GM12878 (cell line): ENCODE data around the gene VGLL4. TPM values are rescaled to one million over a fixed set of nuclear protein-coding genes. Genes with fewer than 3 reads are reported as not detected.

Experiments
- ATAC-seq: fragments of 200-7000 bp; cut with Tn5 transposase; 3 replicates; pipeline ENCODE4 v1.9.1; 2020; ENCODE audit warnings: mild to moderate bottlenecking, moderate library complexity
- BruUV-seq: library from RNA; stranded (reverse); fragments of 400-500 nt; replicated peaks from 2 replicates; lab custom pipeline; 2021; lab: Mats Ljungman, UMichigan
- CTCF ChIA-PET: fragments of 300-600 bp; sonication (Branson Sonifier 250); formaldehyde crosslinking; extraction: SDS; loops from one replicate; lab custom pipeline; 2021; ENCODE audit warnings: inconsistent platforms; lab: Yijun Ruan, JAX
- POLR2A ChIA-PET: fragments of 350-600 bp; formaldehyde crosslinking; extraction: SDS; loops from one replicate; lab custom pipeline; 2021; ENCODE audit warnings: inconsistent platforms; lab: Charles Lee
- RAD21 ChIA-PET: fragments of 300-600 bp; sonication (Branson Sonifier 250); formaldehyde crosslinking; loops from one replicate; lab custom pipeline; 2023; ENCODE audit warnings: antibody characterized with exemption; ENCODE audit not compliant: unreplicated experiment; lab: Charles Lee
- SMC1A ChIA-PET: fragments of 300-600 bp; sonication (Branson Sonifier 250); formaldehyde crosslinking; loops from one replicate; lab custom pipeline; 2023; ENCODE audit not compliant: unreplicated experiment, uncharacterized antibody; lab: Charles Lee
- DNase-seq: peaks from one replicate; pipeline ENCODE4 v3.0.0-alpha.2; 2011; ENCODE audit warnings: low read depth, low spot score
- FAIRE-seq: peaks from 3 replicates; lab custom pipeline; 2011; peaks lifted over from hg19 to GRCh38; lab: Jason Lieb, UNC
- H2AFZ ChIP-seq: 2 replicates; pipeline ENCODE4 v1.6.0; 2011; ENCODE audit warnings: low read depth, low read length, control low read depth; ENCODE audit not compliant: control insufficient read depth
- H3K27ac ChIP-seq: 2 replicates; pipeline ENCODE4 v1.5.1; 2011; ENCODE audit warnings: control low read depth; ENCODE audit not compliant: control insufficient read depth, insufficient read depth
- H3K27me3 ChIP-seq, 2 experiments: replicated peaks in 1 of 2; 2 replicates each; pipeline versions ENCODE4 v1.6.0 to v1.6.1; 2011; ENCODE audit warnings: low read length in 1 of 2; ENCODE audit not compliant: control insufficient read depth in 2 of 2, insufficient read depth in 2 of 2
- H3K36me3 ChIP-seq, 2 experiments: 2 replicates each; pipeline ENCODE4 v1.5.1; 2011; ENCODE audit warnings: low read length in 1 of 2; ENCODE audit not compliant: control insufficient read depth in 2 of 2, insufficient read depth in 2 of 2
- H3K4me1 ChIP-seq: 2 replicates; pipeline ENCODE4 v1.6.1; 2011; ENCODE audit warnings: mild to moderate bottlenecking, low read length, moderate library complexity, mixed read lengths; ENCODE audit not compliant: control insufficient read depth, insufficient read depth
- H3K4me2 ChIP-seq: 2 replicates; pipeline ENCODE4 v1.6.0; 2011; ENCODE audit warnings: control low read depth; ENCODE audit not compliant: control insufficient read depth, insufficient read depth
- H3K4me3 ChIP-seq: fragments of 200-600 bp; sonication (generic); 2 replicates; pipeline ENCODE4 v1.5.1; 2016
- H3K79me2 ChIP-seq: 2 replicates; pipeline ENCODE4 v1.6.0; 2011; ENCODE audit warnings: low read length; ENCODE audit not compliant: control insufficient read depth, insufficient read depth
- H3K9ac ChIP-seq: 2 replicates; pipeline ENCODE4 v1.8.0; 2011; ENCODE audit warnings: low read length, control low read depth, mixed read lengths; ENCODE audit not compliant: control insufficient read depth, insufficient read depth
- H3K9me3 ChIP-seq: replicated peaks from 3 replicates; pipeline ENCODE4 v1.5.1; 2011; ENCODE audit warnings: mild to moderate bottlenecking, low read length; ENCODE audit not compliant: control insufficient read depth, insufficient read depth
- H4K20me1 ChIP-seq: 2 replicates; pipeline ENCODE4 v1.6.0; 2011; ENCODE audit not compliant: control insufficient read depth, insufficient read depth
- CREB1 ChIP-seq: IDR thresholded peaks from 2 replicates; pipeline ENCODE4 v1.6.1; 2012; ENCODE audit warnings: low read depth, mild to moderate bottlenecking, inconsistent platforms
- EZH2 ChIP-seq: IDR thresholded peaks from 2 replicates; pipeline ENCODE4 v1.6.1; 2012; ENCODE audit warnings: low read depth, mild to moderate bottlenecking, control low read depth, inconsistent platforms, low read length, borderline replicate concordance; ENCODE audit not compliant: control insufficient read depth
- GATAD2B ChIP-seq: fragments of 450-650 bp; conservative IDR thresholded peaks from 2 replicates; pipeline ENCODE4 v1.6.1; 2017; ENCODE audit warnings: low read depth, mild to moderate bottlenecking, moderate library complexity
- HCFC1 ChIP-seq: fragments of 150-350 bp; IDR thresholded peaks from 2 replicates; pipeline ENCODE4 v1.6.1; 2014; ENCODE audit warnings: low read length
- KAT2A ChIP-seq: conservative IDR thresholded peaks from 2 replicates; pipeline ENCODE4 v1.6.1; 2011; ENCODE audit warnings: low read depth, low read length; ENCODE audit not compliant: control insufficient read depth
- MEF2A ChIP-seq: IDR thresholded peaks from 2 replicates; pipeline ENCODE4 v1.6.1; 2011; ENCODE audit warnings: low read depth, mild to moderate bottlenecking, low read length, moderate library complexity; ENCODE audit not compliant: insufficient read depth
- MYC ChIP-seq: IDR thresholded peaks from 2 replicates; pipeline ENCODE4 v1.6.1; 2011; ENCODE audit warnings: mild to moderate bottlenecking, low read length, moderate library complexity, inconsistent platforms; ENCODE audit not compliant: insufficient read depth, insufficient replicate concordance, insufficient read length, severe bottlenecking
- NFYA ChIP-seq: IDR thresholded peaks from 2 replicates; pipeline ENCODE4 v1.6.1; 2011; ENCODE audit warnings: low read depth, mild to moderate bottlenecking, low read length, improper control_type of control experiment, borderline replicate concordance
- NR2C1 ChIP-seq: fragments of 450-650 bp; IDR thresholded peaks from 2 replicates; pipeline ENCODE4 v1.6.1; 2017; ENCODE audit warnings: antibody characterized with exemption, mild to moderate bottlenecking, moderate library complexity
- NR2F1 ChIP-seq: fragments of 450-650 bp; conservative IDR thresholded peaks from 2 replicates; pipeline ENCODE4 v1.6.1; 2017; ENCODE audit warnings: mild to moderate bottlenecking
- PML ChIP-seq: IDR thresholded peaks from 2 replicates; pipeline ENCODE4 v1.6.1; 2012; ENCODE audit warnings: low read length, inconsistent platforms
- RCOR1 ChIP-seq: conservative IDR thresholded peaks from 2 replicates; pipeline ENCODE4 v1.6.1; 2012; ENCODE audit warnings: low read depth, low read length, improper control_type of control experiment
- SMC3 ChIP-seq: IDR thresholded peaks from 2 replicates; pipeline ENCODE4 v1.6.1; 2011; ENCODE audit warnings: low read length, improper control_type of control experiment, borderline replicate concordance
- SP1 ChIP-seq: IDR thresholded peaks from one replicate; pipeline ENCODE4 v1.6.1; 2011; ENCODE audit warnings: low read depth, low read length
- ZNF622 ChIP-seq: fragments of 450-650 bp; IDR thresholded peaks from 2 replicates; pipeline ENCODE4 v1.6.1; 2017; ENCODE audit warnings: mild to moderate bottlenecking, inconsistent platforms
- WGBS: methylation state at CpG from one replicate; pipeline ENCODE4 v1.1.6; 2016; ENCODE audit warnings: low lambda C conversion rate; ENCODE audit not compliant: insufficient replicate concordance, insufficient coverage; ENCODE audit errors: missing lambda C conversion rate; 5-methylcytosine and 5-hydroxymethylcytosine counted together
- in situ Hi-C: fragments of 300-500 bp; cut with MboI; formaldehyde crosslinking; loops from 9 replicates; pipeline ENCODE4 v1.14.3; 2018; ENCODE audit warnings: mixed read lengths
- intact Hi-C: fragments of 100-400 bp; cut with micrococcal nuclease; formaldehyde crosslinking; loops from one replicate; pipeline ENCODE4 v1.14.2; 2022; ENCODE audit not compliant: unreplicated experiment
- polyA plus RNA-seq, 11 experiments: library from polyadenylated mRNA; depleted of rRNA in 4 of 11; unstranded in 6 of 11; stranded (reverse) in 5 of 11; fragments of >200 nt; fragmentation: Nextera tagmentation in 4 of 11; fragmentation: Illumina TruSeq in 1 of 11; extraction: Ambion mirVana in 4 of 11; extraction: Trizol in 1 of 11; gene quantifications; 1 replicate in 1 of 11; 2 replicates in 10 of 11; pipeline versions ENCODE4 v1.2.1 to v1.2.3, GENCODE V29; 2011 to 2016; ENCODE audit warnings: inconsistent platforms in 2 of 11, missing spikeins in 2 of 11, low read depth in 1 of 11
- total RNA-seq, 4 experiments: library from RNA; depleted of rRNA in 3 of 4; stranded (reverse); fragments of >200 nt in 3 of 4; fragmentation: Illumina TruSeq in 1 of 4; extraction: Trizol in 1 of 4; gene quantifications; 2 replicates each; pipeline versions ENCODE4 v1.2.1 to v1.2.3, GENCODE V29; 2013 to 2021
- TF ChIP-seq, protein P1 (sequence below): IDR thresholded peaks from 2 replicates; pipeline ENCODE4 v1.6.1; 2012; ENCODE audit warnings: low read depth, low read length, improper control_type of control experiment
- TF ChIP-seq, protein P2 (sequence below): IDR thresholded peaks from 2 replicates; pipeline ENCODE4 v1.6.1; 2011; ENCODE audit warnings: low read depth, mild to moderate bottlenecking, low read length, moderate library complexity, borderline replicate concordance; ENCODE audit errors: extremely low read depth
- TF ChIP-seq, protein P3 (sequence below): IDR thresholded peaks from 2 replicates; pipeline ENCODE4 v1.6.1; 2011; ENCODE audit warnings: mild to moderate bottlenecking, low read depth, low read length, moderate library complexity; ENCODE audit not compliant: insufficient replicate concordance
- TF ChIP-seq, protein P4 (sequence below): IDR thresholded peaks from 2 replicates; pipeline ENCODE4 v1.6.1; 2011; ENCODE audit warnings: low read depth, low read length, improper control_type of control experiment, borderline replicate concordance

VGLL4 gene
- total and polyA plus RNA-seq, 10 of the 15 experiments (the other 5 are each of a cell fraction or from before 2014, with no cell fraction given) = 0.44 to 38.1 (median 16.1) TPM

DNA sequence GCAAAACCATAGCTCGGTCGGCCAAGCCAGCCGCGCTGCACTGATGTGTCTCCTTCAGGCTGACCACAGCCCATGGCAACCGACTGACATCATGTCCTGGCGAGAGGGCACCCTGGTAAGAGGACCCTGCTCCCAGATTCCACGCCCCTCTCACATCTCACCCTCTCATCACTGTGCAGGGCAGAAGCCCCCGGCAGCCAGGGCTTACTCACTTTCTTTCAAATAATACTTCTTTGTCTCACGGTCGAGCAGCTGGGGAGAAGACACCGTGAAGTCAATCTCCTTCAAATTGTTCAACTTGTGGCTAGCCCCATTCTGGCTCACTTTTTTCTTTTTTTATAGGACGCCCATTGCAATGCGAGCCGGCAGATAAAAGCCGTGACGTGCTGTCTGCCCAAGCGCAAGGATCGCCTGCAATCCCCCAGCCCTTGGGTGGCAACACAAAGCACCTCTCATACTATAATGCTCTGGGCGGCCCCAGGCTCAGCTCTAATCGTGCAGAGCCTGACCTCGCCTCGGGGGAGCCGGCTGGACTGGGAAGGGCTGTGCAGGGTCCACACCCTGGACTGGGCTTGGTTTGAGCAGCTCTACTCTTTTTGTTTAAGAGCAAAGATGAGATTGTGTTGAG is 33.6 kb downstream of the VGLL4 start (continued):
- no peak for TF ChIP-seq RCOR1
- TF ChIP-seq PML = no peak
- TF ChIP-seq MYC = no peak
- no peak for TF ChIP-seq MEF2A
- TF ChIP-seq, protein P1, sequence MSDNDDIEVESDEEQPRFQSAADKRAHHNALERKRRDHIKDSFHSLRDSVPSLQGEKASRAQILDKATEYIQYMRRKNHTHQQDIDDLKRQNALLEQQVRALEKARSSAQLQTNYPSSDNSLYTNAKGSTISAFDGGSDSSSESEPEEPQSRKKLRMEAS = no peak
- no peak for TF ChIP-seq NFYA

DNA sequence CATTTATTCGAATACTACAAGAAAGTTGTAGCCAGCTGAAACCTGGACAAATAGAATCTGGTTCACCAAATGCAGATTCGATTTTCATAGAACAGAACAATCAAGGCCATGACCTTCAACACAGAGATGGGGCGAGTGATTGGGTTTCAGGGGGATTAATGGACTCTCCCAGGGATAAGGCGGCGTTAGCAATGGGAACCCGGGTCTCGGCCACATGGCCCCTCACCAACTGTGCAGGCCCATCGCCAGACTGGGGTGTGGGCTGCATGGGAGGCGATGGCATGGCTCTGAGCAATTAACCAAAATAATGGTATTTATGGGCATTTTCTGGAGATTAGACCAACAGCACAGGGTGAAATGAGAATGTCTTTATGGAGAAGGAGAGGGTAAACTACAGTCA is 34.2 kb downstream of the VGLL4 start:
- ChIA-PET RAD21 (no interaction called here), POLR2A (no interaction called here), CTCF (interaction anchor here (2.1 kb wide), 1 partner anchor 29 kb away, joined by 5 read pairs; no protein-coding TSS in a partner anchor), SMC1A (no interaction called here)
- H3K79me2 ChIP-seq = peaks cover 71% of the 10 kb centered on the region
- intact Hi-C loops = no loop called here
- no peak overlapping the region for H3K4me3 ChIP-seq
- H3K27me3 ChIP-seq = no peaks in the 10 kb centered on the region
- WGBS = 93% methylated on average over 9 of the region's 9 CpGs
- FAIRE-seq (no peak), ATAC-seq (no peak), DNase-seq (no peak)
- no peak overlapping the region for H2AFZ ChIP-seq
- H3K9ac ChIP-seq = no peak overlapping the region
- in situ Hi-C loops = no loop called here
- H3K27ac ChIP-seq = no peak overlapping the region
- peaks cover 2% of the 10 kb centered on the region for H4K20me1 ChIP-seq
- peaks cover 3 to 9% of the 10 kb centered on the region in 2 experiments; a peak in 3 of 4 replicates for H3K36me3 ChIP-seq
- H3K4me1 ChIP-seq = no peaks in the 10 kb centered on the region
- no peak overlapping the region for H3K4me2 ChIP-seq
- H3K9me3 ChIP-seq = no peaks in the 10 kb centered on the region
- no TSS peak for BruUV-seq
- no peak for TF ChIP-seq ZNF622
- no peak for TF ChIP-seq KAT2A
- no peak for TF ChIP-seq NR2C1
- TF ChIP-seq EZH2 = no peak
- TF ChIP-seq, protein P2, sequence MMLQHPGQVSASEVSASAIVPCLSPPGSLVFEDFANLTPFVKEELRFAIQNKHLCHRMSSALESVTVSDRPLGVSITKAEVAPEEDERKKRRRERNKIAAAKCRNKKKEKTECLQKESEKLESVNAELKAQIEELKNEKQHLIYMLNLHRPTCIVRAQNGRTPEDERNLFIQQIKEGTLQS = no peak
- TF ChIP-seq SP1 = no peak
- TF ChIP-seq SMC3 = no peak
- TF ChIP-seq, protein P3, sequence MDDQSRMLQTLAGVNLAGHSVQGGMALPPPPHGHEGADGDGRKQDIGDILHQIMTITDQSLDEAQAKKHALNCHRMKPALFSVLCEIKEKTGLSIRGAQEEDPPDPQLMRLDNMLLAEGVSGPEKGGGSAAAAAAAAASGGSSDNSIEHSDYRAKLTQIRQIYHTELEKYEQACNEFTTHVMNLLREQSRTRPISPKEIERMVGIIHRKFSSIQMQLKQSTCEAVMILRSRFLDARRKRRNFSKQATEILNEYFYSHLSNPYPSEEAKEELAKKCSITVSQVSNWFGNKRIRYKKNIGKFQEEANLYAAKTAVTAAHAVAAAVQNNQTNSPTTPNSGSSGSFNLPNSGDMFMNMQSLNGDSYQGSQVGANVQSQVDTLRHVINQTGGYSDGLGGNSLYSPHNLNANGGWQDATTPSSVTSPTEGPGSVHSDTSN = no peak
- TF ChIP-seq, protein P4, sequence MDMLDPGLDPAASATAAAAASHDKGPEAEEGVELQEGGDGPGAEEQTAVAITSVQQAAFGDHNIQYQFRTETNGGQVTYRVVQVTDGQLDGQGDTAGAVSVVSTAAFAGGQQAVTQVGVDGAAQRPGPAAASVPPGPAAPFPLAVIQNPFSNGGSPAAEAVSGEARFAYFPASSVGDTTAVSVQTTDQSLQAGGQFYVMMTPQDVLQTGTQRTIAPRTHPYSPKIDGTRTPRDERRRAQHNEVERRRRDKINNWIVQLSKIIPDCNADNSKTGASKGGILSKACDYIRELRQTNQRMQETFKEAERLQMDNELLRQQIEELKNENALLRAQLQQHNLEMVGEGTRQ = no peak
- TF ChIP-seq CREB1 = no peak
- TF ChIP-seq GATAD2B = no peak
- no peak for TF ChIP-seq NR2F1
- TF ChIP-seq HCFC1 = no peak
